A673 (cell line): ENCODE data around the gene MZB1. TPM values are rescaled to one million over a fixed set of nuclear protein-coding genes. Genes with fewer than 3 reads are reported as not detected.

Source experiments
- BruUV-seq: library from RNA; stranded (reverse); fragments of 400-500 nt; replicated peaks from 2 replicates; lab custom pipeline; 2021; lab: Mats Ljungman, UMichigan
- CTCF ChIA-PET: fragments of 300-600 bp; sonication (Branson Sonifier 250); formaldehyde crosslinking; loops from one replicate; lab custom pipeline; 2022; ENCODE audit warnings: antibody characterized with exemption; lab: Charles Lee
- POLR2A ChIA-PET: fragments of 300-600 bp; sonication (Branson Sonifier 250); formaldehyde crosslinking; loops from one replicate; lab custom pipeline; 2022; ENCODE audit warnings: antibody characterized with exemption; ENCODE audit not compliant: low non-redundant PET; lab: Charles Lee
- DNase-seq: peaks from one replicate; pipeline ENCODE4 v3.0.0-alpha.2; 2015; ENCODE audit warnings: low spot score
- H3K27ac ChIP-seq: fragments of 200-600 bp; sonication (generic); 2 replicates; pipeline ENCODE4 v1.5.1; 2016; ENCODE audit warnings: mixed run types, low read depth, mild to moderate bottlenecking, mixed read lengths, antibody characterized with exemption, low read length; ENCODE audit not compliant: poor library complexity, severe bottlenecking
- H3K27me3 ChIP-seq: fragments of 200-600 bp; sonication (generic); replicated peaks from 2 replicates; pipeline ENCODE4 v1.6.1; 2017; ENCODE audit warnings: mixed run types, low read depth, mild to moderate bottlenecking, mixed read lengths, antibody characterized with exemption, low read length; ENCODE audit not compliant: insufficient read depth, poor library complexity
- H3K36me3 ChIP-seq: fragments of 200-600 bp; sonication (generic); 2 replicates; pipeline ENCODE4 v1.6.1; 2016; ENCODE audit warnings: mixed run types, mild to moderate bottlenecking, mixed read lengths, antibody characterized with exemption, low read length; ENCODE audit not compliant: insufficient read depth, poor library complexity, severe bottlenecking
- H3K4me1 ChIP-seq: fragments of 200-600 bp; sonication (generic); 2 replicates; pipeline ENCODE4 v1.6.1; 2017; ENCODE audit warnings: mixed run types, mild to moderate bottlenecking, mixed read lengths, antibody characterized with exemption, low read length; ENCODE audit not compliant: insufficient read depth, poor library complexity, severe bottlenecking
- H3K4me3 ChIP-seq: fragments of 200-600 bp; sonication (generic); 2 replicates; pipeline ENCODE4 v1.5.1; 2016; ENCODE audit warnings: low read depth, mixed run types, mild to moderate bottlenecking, mixed read lengths, low read length; ENCODE audit not compliant: poor library complexity, severe bottlenecking
- H3K9me3 ChIP-seq: fragments of 200-600 bp; sonication (generic); 2 replicates; pipeline ENCODE4 v1.6.1; 2016; ENCODE audit warnings: mixed run types, low read depth, mild to moderate bottlenecking, mixed read lengths, antibody characterized with exemption, low read length; ENCODE audit not compliant: poor library complexity, severe bottlenecking
- CTCF ChIP-seq: fragments of 300-800, 200-600 bp; sonication (generic); conservative IDR thresholded peaks from 2 replicates; pipeline ENCODE4 v1.5.1; 2017; ENCODE audit warnings: low read depth, mild to moderate bottlenecking, antibody characterized with exemption, low read length, moderate library complexity, mixed read lengths
- EZH2 ChIP-seq: fragments of 200-600 bp; sonication (generic); IDR thresholded peaks from 2 replicates; pipeline ENCODE4 v1.6.1; 2017; ENCODE audit warnings: borderline replicate concordance, low read depth, mild to moderate bottlenecking, mixed read lengths, antibody characterized with exemption, low read length; ENCODE audit not compliant: poor library complexity, severe bottlenecking
- intact Hi-C: fragments of 100-400 bp; cut with micrococcal nuclease; formaldehyde crosslinking; loops from one replicate; pipeline ENCODE4 v1.10.0; 2022; ENCODE audit not compliant: unreplicated experiment
- total RNA-seq: library from RNA; stranded (reverse); gene quantifications from 2 replicates; pipeline ENCODE4 v1.2.3, GENCODE V29; 2021

The MZB1 gene
- total RNA-seq, 1 experiment from 2014 or later = not detected

- Histone ChIP-seq H3K27me3 (no peaks in the 10 kb centered on the region), H3K27ac (peak overlapping the region; percentile 93), H3K36me3 (no peaks in the 10 kb centered on the region), H3K4me3 (peak overlapping the region; percentile 48), H3K4me1 (peaks cover 8% of the 10 kb centered on the region), H3K9me3 (no peaks in the 10 kb centered on the region)
- CTCF ChIA-PET = interaction anchor here (0.6 kb wide), 1 partner anchor 387 kb away, joined by 3 read pairs; no protein-coding TSS in a partner anchor
- POLR2A ChIA-PET = interaction anchor here (0.9 kb wide), 1 partner anchor 62 kb away, joined by 3 read pairs; the partner anchor contains the start of gene PAIP2
- intact Hi-C loops = no loop called here
- peak; percentile 28 for DNase-seq
- no TSS peak for BruUV-seq
- no peak for TF ChIP-seq EZH2
- TF ChIP-seq CTCF = no peak
Measured at GRCh38 chr5:139404484-139404840, 14.7 kb upstream of the MZB1 start.

GRCh38 chr5:139403787-139404483 is 14.2 kb upstream of the MZB1 start, which contains the start of gene SPATA24:
Gene SPATA24 (minus strand): TSS chr5:139404089. CDS start chr5:139404060, 29 bp downstream.
- no TSS peak for BruUV-seq
- intact Hi-C loops = no loop called here
- peak within 1 kb of the TSS; percentile 48 for H3K4me3 ChIP-seq
- H3K9me3 ChIP-seq = no peaks in the 10 kb centered on the region
- CTCF ChIA-PET = interaction anchor here (0.6 kb wide), 2 partner anchors 171 to 387 kb away, joined by 3 to 6 read pairs; no protein-coding TSS in a partner anchor
- H3K27me3 ChIP-seq = no peaks in the 10 kb centered on the region
- no peak for TF ChIP-seq EZH2
- no peak for TF ChIP-seq CTCF
- peaks cover 8% of the 10 kb centered on the region for H3K4me1 ChIP-seq
- H3K27ac ChIP-seq = peak within 1 kb of the TSS; percentile 93
- peak; percentile 99 for DNase-seq
- POLR2A ChIA-PET = interaction anchor here (0.9 kb wide), 1 partner anchor 62 kb away, joined by 3 read pairs; the partner anchor contains the start of gene PAIP2
- no peaks in the 10 kb centered on the region for H3K36me3 ChIP-seq

- Histone ChIP-seq H3K4me3 (peak overlapping the region; percentile 48), H3K9me3 (no peaks in the 10 kb centered on the region), H3K27me3 (no peaks in the 10 kb centered on the region), H3K27ac (peak overlapping the region; percentile 93), H3K36me3 (no peaks in the 10 kb centered on the region), H3K4me1 (peaks cover 8% of the 10 kb centered on the region)
- DNase-seq = no peak
- intact Hi-C loops = no loop called here
- TF ChIP-seq EZH2 (no peak), CTCF (no peak)
- BruUV-seq = TSS peak; percentile 94
- ChIA-PET CTCF (interaction anchor here (0.6 kb wide), 1 partner anchor 171 kb away, joined by 6 read pairs; no protein-coding TSS in a partner anchor), POLR2A (no interaction called here)
Measured at GRCh38 chr5:139403418-139403786, 13.7 kb upstream of the MZB1 start.
